ENCODE results near the gene CDR2. TPM values are rescaled to one million over a fixed set of nuclear protein-coding genes. Genes with fewer than 3 reads are reported as not detected.
A peak's percentile ranks its signal among the peaks of the same experiment; 100 is the strongest.

CDR2 gene
- total and polyA plus RNA-seq, 2 of the 13 experiments (the other 11 are each of a cell fraction or from before 2014, with no cell fraction given): 59.0 to 78.9 TPM

- TF ChIP-seq, protein P1, sequence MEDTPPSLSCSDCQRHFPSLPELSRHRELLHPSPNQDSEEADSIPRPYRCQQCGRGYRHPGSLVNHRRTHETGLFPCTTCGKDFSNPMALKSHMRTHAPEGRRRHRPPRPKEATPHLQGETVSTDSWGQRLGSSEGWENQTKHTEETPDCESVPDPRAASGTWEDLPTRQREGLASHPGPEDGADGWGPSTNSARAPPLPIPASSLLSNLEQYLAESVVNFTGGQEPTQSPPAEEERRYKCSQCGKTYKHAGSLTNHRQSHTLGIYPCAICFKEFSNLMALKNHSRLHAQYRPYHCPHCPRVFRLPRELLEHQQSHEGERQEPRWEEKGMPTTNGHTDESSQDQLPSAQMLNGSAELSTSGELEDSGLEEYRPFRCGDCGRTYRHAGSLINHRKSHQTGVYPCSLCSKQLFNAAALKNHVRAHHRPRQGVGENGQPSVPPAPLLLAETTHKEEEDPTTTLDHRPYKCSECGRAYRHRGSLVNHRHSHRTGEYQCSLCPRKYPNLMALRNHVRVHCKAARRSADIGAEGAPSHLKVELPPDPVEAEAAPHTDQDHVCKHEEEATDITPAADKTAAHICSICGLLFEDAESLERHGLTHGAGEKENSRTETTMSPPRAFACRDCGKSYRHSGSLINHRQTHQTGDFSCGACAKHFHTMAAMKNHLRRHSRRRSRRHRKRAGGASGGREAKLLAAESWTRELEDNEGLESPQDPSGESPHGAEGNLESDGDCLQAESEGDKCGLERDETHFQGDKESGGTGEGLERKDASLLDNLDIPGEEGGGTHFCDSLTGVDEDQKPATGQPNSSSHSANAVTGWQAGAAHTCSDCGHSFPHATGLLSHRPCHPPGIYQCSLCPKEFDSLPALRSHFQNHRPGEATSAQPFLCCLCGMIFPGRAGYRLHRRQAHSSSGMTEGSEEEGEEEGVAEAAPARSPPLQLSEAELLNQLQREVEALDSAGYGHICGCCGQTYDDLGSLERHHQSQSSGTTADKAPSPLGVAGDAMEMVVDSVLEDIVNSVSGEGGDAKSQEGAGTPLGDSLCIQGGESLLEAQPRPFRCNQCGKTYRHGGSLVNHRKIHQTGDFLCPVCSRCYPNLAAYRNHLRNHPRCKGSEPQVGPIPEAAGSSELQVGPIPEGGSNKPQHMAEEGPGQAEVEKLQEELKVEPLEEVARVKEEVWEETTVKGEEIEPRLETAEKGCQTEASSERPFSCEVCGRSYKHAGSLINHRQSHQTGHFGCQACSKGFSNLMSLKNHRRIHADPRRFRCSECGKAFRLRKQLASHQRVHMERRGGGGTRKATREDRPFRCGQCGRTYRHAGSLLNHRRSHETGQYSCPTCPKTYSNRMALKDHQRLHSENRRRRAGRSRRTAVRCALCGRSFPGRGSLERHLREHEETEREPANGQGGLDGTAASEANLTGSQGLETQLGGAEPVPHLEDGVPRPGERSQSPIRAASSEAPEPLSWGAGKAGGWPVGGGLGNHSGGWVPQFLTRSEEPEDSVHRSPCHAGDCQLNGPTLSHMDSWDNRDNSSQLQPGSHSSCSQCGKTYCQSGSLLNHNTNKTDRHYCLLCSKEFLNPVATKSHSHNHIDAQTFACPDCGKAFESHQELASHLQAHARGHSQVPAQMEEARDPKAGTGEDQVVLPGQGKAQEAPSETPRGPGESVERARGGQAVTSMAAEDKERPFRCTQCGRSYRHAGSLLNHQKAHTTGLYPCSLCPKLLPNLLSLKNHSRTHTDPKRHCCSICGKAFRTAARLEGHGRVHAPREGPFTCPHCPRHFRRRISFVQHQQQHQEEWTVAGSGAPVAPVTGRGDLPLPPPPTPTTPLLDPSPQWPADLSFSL (CRISPR knock-in tag; IDR thresholded peaks at IDR 0.05): 0 out of 2 replicates have a peak, but pooled peaks have one; percentile 76
- peak; percentile 31 for TF ChIP-seq HDAC2 (CRISPR knock-in tag; IDR thresholded peaks at IDR 0.05)
- no peak for TF ChIP-seq ZNF780A (CRISPR knock-in tag; IDR thresholded peaks at IDR 0.05)
- TF ChIP-seq KLF16 (CRISPR knock-in tag; IDR thresholded peaks at IDR 0.05): no peak
- TF ChIP-seq ZNF446 (CRISPR knock-in tag; IDR thresholded peaks at IDR 0.05): peak; percentile 90
- TF ChIP-seq ZFP90 (CRISPR knock-in tag; IDR thresholded peaks at IDR 0.05; ENCODE audit: borderline replicate concordance): no peak
- TF ChIP-seq ZNF891 (CRISPR knock-in tag; IDR thresholded peaks at IDR 0.05): peak; percentile 75; the same call in 1 of the 2 replicates
- no peak for TF ChIP-seq ATAD3A (CRISPR knock-in tag; IDR thresholded peaks at IDR 0.05)
- TF ChIP-seq SRSF9 (IDR thresholded peaks at IDR 0.05; ENCODE audit: borderline replicate concordance, insufficient read depth, low read depth, low read length, poor library complexity, severe bottlenecking): no peak
- TF ChIP-seq MTA3 (CRISPR knock-in tag; IDR thresholded peaks at IDR 0.05): no peak
- TF ChIP-seq, protein P2, sequence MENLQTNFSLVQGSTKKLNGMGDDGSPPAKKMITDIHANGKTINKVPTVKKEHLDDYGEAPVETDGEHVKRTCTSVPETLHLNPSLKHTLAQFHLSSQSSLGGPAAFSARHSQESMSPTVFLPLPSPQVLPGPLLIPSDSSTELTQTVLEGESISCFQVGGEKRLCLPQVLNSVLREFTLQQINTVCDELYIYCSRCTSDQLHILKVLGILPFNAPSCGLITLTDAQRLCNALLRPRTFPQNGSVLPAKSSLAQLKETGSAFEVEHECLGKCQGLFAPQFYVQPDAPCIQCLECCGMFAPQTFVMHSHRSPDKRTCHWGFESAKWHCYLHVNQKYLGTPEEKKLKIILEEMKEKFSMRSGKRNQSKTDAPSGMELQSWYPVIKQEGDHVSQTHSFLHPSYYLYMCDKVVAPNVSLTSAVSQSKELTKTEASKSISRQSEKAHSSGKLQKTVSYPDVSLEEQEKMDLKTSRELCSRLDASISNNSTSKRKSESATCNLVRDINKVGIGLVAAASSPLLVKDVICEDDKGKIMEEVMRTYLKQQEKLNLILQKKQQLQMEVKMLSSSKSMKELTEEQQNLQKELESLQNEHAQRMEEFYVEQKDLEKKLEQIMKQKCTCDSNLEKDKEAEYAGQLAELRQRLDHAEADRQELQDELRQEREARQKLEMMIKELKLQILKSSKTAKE (CRISPR knock-in tag; IDR thresholded peaks at IDR 0.05; ENCODE audit: borderline replicate concordance): 0 out of 2 replicates have a peak, but pooled peaks have one; percentile 58
- TF ChIP-seq LCORL (IDR thresholded peaks at IDR 0.05): no peak
- no peak for TF ChIP-seq LCORL (CRISPR knock-in tag; IDR thresholded peaks at IDR 0.05)
- TF ChIP-seq ZNF280D (CRISPR knock-in tag; IDR thresholded peaks at IDR 0.05): no peak
- TF ChIP-seq ZNF282 (IDR thresholded peaks at IDR 0.05; ENCODE audit: partially characterized antibody): no peak
- peak; percentile 55; the same call in 1 of the 2 replicates for TF ChIP-seq ZSCAN25 (CRISPR knock-in tag; IDR thresholded peaks at IDR 0.05)
Observed at GRCh38 chr16:22375117-22375962, 921 bp upstream of the CDR2 start (continued).

Measured in HepG2 (cell line).